ENCODE results near the gene FAM118B. TPM values are rescaled to one million over a fixed set of nuclear protein-coding genes. Genes with fewer than 3 reads are reported as not detected.
A peak's percentile ranks its signal among the peaks of the same experiment; 100 is the strongest.
"Not testable (repeated sequence)": the region's sequence is repeated elsewhere in the genome, so short reads cannot be mapped to it uniquely, and the experiment has no call there.

FAM118B gene
- total RNA-seq, 1 experiment from 2014 or later: 33.6 TPM

- no peak for DNase-seq (ENCODE audit: low read depth)
Measured at GRCh38 chr11:126277322-126277721, 65.7 kb downstream of the FAM118B start.

GRCh38 chr11:126277780-126278179 lies 66.2 kb downstream of the FAM118B start:
- no peak for DNase-seq (ENCODE audit: low read depth)

GRCh38 chr11:126279191-126279590 lies 67.6 kb downstream of the FAM118B start:
- no peak for DNase-seq (ENCODE audit: low read depth)

GRCh38 chr11:126280595-126280994 lies 69.0 kb downstream of the FAM118B start:
- no peak for DNase-seq (ENCODE audit: low read depth)

GRCh38 chr11:126281245-126281644 lies 69.7 kb downstream of the FAM118B start:
- no peak for DNase-seq (ENCODE audit: low read depth)

GRCh38 chr11:126281666-126282175 lies 70.1 kb downstream of the FAM118B start:
- no peak for DNase-seq (ENCODE audit: low read depth)

GRCh38 chr11:126282361-126282735 lies 70.8 kb downstream of the FAM118B start:
- DNase-seq (ENCODE audit: low read depth): peak; percentile 52

- DNase-seq (ENCODE audit: low read depth): peak; percentile 62
Measured at GRCh38 chr11:126282736-126283591, 71.4 kb downstream of the FAM118B start, which contains the start of gene TIRAP. TSS of gene TIRAP (plus strand) at chr11:126283093. CDS start at chr11:126290895, 7,802 bp downstream.

GRCh38 chr11:126284829-126285228 lies 73.2 kb downstream of the FAM118B start:
- DNase-seq (ENCODE audit: low read depth): peak; percentile 97

GRCh38 chr11:126288237-126288636 lies 76.7 kb downstream of the FAM118B start:
- no peak for DNase-seq (ENCODE audit: low read depth)

- no peak for DNase-seq (ENCODE audit: low read depth)
Measured at GRCh38 chr11:126290887-126291286, 79.3 kb downstream of the FAM118B start.

GRCh38 chr11:126293726-126294125 lies 82.1 kb downstream of the FAM118B start:
- no peak for DNase-seq (ENCODE audit: low read depth)

GRCh38 chr11:126297004-126297403 lies 85.4 kb downstream of the FAM118B start:
- DNase-seq (ENCODE audit: low read depth): no peak

- DNase-seq (ENCODE audit: low read depth): peak; percentile 88
Measured at GRCh38 chr11:126303623-126304456, 92.3 kb downstream of the FAM118B start, which contains the start of gene DCPS. TSS of gene DCPS (plus strand) at chr11:126304060. CDS start at chr11:126304081, 21 bp downstream.

GRCh38 chr11:126304457-126305075 lies 93.0 kb downstream of the FAM118B start:
- no peak for DNase-seq (ENCODE audit: low read depth)

GRCh38 chr11:126305699-126306098 lies 94.1 kb downstream of the FAM118B start:
- no peak for DNase-seq (ENCODE audit: low read depth)

GRCh38 chr11:126307706-126308105 lies 96.1 kb downstream of the FAM118B start:
- DNase-seq (ENCODE audit: low read depth): peak; percentile 76

- DNase-seq (ENCODE audit: low read depth): peak; percentile 85
Measured at GRCh38 chr11:126308271-126308671, 96.7 kb downstream of the FAM118B start.

GRCh38 chr11:126308771-126309170 lies 97.2 kb downstream of the FAM118B start:
- not testable (repeated sequence) for DNase-seq (ENCODE audit: low read depth)

GRCh38 chr11:126310200-126310991 lies 98.8 kb downstream of the FAM118B start:
- DNase-seq (ENCODE audit: low read depth): peak; percentile 83

GRCh38 chr11:126310992-126311310 lies 99.4 kb downstream of the FAM118B start:
- peak; percentile 65 for DNase-seq (ENCODE audit: low read depth)
